Cardiac septum (tissue), 1 donor: ENCODE measurements around the gene STRIP1. TPM values are rescaled to one million over a fixed set of nuclear protein-coding genes. Genes with fewer than 3 reads are reported as not detected.

Experiments
- DNase-seq: peaks from one replicate; pipeline ENCODE4 v3.0.0-alpha.2; 2020; ENCODE audit warnings: low spot score
- intact Hi-C: fragments of 100-400 bp; cut with DNase I; formaldehyde crosslinking; loops from one replicate; pipeline ENCODE4 v1.14.0; 2022
- total RNA-seq: library from RNA; stranded (reverse); fragmentation: NEBNext Ultra II Directional; extraction: Animal tissue kit (Norgen Biotek cat#: 25700); gene quantifications from one replicate; pipeline ENCODE4 v1.2.1, GENCODE V29; 2021
- donor health status: DM: no; HTN: no; CAD: no.

Gene STRIP1
- total RNA-seq, 1 donor from 2014 or later, result 23.8 TPM

GRCh38 chr1:110048923-110049601 lies 14.6 kb downstream of the STRIP1 start:
- no peak for DNase-seq
- intact Hi-C loops, result no loop called here

GRCh38 chr1:110049801-110050601 lies 15.6 kb downstream of the STRIP1 start:
- intact Hi-C loops, result loop anchor here (5.0 kb wide), 1 partner anchor 137 kb away; no protein-coding TSS in a partner anchor
- DNase-seq, result peak; percentile 55

GRCh38 chr1:110050602-110051261 lies 16.3 kb downstream of the STRIP1 start:
- intact Hi-C loops, result loop anchor here (5.0 kb wide), 1 partner anchor 137 kb away; no protein-coding TSS in a partner anchor
- peak; percentile 54 for DNase-seq

GRCh38 chr1:110051262-110051648 lies 16.8 kb downstream of the STRIP1 start:
- intact Hi-C loops, result loop anchor here (5.0 kb wide), 1 partner anchor 136 kb away; no protein-coding TSS in a partner anchor
- no peak for DNase-seq

- DNase-seq, result no peak
- intact Hi-C loops, result loop anchor here (1.0 to 5.0 kb wide), 2 partner anchors 53 to 134 kb away; no protein-coding TSS in a partner anchor
These were observed 19.4 kb downstream of the STRIP1 start for GRCh38 chr1:110053552-110054428.

GRCh38 chr1:110055493-110056284 lies 21.3 kb downstream of the STRIP1 start:
- intact Hi-C loops, result no loop called here
- no peak for DNase-seq

GRCh38 chr1:110056285-110056683 lies 21.9 kb downstream of the STRIP1 start:
- intact Hi-C loops, result no loop called here
- no peak for DNase-seq

GRCh38 chr1:110056776-110057175 lies 22.4 kb downstream of the STRIP1 start:
- intact Hi-C loops, result no loop called here
- no peak for DNase-seq

GRCh38 chr1:110057963-110058518 lies 23.6 kb downstream of the STRIP1 start:
- no peak for DNase-seq
- intact Hi-C loops, result no loop called here

- DNase-seq, result no peak
- intact Hi-C loops, result no loop called here
These were observed 24.2 kb downstream of the STRIP1 start for GRCh38 chr1:110058591-110058990.

GRCh38 chr1:110059133-110059863 lies 24.9 kb downstream of the STRIP1 start:
- intact Hi-C loops, result no loop called here
- DNase-seq, result no peak

GRCh38 chr1:110060034-110060661 lies 25.7 kb downstream of the STRIP1 start:
- intact Hi-C loops, result no loop called here
- no peak for DNase-seq

- intact Hi-C loops, result no loop called here
- no peak for DNase-seq
These were observed 26.2 kb downstream of the STRIP1 start for GRCh38 chr1:110060662-110061060.

- DNase-seq, result no peak
- intact Hi-C loops, result no loop called here
These were observed 26.9 kb downstream of the STRIP1 start for GRCh38 chr1:110061341-110061740.

- intact Hi-C loops, result no loop called here
- no peak for DNase-seq
These were observed 28.2 kb downstream of the STRIP1 start for GRCh38 chr1:110062612-110063011.

- no peak for DNase-seq
- intact Hi-C loops, result no loop called here
These were observed 29.4 kb downstream of the STRIP1 start for GRCh38 chr1:110063781-110064180.
